ENCODE measurements around the gene PIPOX.
A peak's percentile ranks its signal among the peaks of the same experiment; 100 is the strongest.

Gene PIPOX

DNA sequence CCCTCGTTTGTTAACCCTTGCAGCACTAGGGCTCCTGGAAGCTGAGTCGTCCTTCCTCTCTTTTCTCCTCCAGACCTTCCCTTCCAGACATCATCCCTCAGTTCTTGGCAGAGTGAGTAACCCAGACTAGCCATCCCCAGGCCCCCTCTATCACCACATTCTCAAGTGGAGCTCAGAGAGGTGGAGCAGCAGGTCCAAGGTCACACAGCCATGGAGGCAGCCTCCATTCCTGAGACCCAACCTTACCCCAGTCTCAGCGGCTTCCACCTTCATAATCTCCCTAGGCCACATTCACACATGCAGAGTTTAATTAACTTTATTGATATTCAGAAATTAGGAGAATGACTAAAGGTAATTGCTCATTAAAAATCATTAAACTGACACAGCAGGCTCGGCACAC, 40.1 kb upstream of the PIPOX start:
- DNase-seq (ENCODE audit: low read depth in 2 of 2) = no peak
- TF ChIP-seq, protein P1, sequence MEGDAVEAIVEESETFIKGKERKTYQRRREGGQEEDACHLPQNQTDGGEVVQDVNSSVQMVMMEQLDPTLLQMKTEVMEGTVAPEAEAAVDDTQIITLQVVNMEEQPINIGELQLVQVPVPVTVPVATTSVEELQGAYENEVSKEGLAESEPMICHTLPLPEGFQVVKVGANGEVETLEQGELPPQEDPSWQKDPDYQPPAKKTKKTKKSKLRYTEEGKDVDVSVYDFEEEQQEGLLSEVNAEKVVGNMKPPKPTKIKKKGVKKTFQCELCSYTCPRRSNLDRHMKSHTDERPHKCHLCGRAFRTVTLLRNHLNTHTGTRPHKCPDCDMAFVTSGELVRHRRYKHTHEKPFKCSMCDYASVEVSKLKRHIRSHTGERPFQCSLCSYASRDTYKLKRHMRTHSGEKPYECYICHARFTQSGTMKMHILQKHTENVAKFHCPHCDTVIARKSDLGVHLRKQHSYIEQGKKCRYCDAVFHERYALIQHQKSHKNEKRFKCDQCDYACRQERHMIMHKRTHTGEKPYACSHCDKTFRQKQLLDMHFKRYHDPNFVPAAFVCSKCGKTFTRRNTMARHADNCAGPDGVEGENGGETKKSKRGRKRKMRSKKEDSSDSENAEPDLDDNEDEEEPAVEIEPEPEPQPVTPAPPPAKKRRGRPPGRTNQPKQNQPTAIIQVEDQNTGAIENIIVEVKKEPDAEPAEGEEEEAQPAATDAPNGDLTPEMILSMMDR (IDR thresholded peaks at IDR 0.05; ENCODE audit: low read depth, low read length) = no peak
- no peak overlapping the region for H3K4me3 ChIP-seq (replicated peaks in 1 of 2; ENCODE audit: low read depth in 2 of 2, low read length in 2 of 2)

DNA sequence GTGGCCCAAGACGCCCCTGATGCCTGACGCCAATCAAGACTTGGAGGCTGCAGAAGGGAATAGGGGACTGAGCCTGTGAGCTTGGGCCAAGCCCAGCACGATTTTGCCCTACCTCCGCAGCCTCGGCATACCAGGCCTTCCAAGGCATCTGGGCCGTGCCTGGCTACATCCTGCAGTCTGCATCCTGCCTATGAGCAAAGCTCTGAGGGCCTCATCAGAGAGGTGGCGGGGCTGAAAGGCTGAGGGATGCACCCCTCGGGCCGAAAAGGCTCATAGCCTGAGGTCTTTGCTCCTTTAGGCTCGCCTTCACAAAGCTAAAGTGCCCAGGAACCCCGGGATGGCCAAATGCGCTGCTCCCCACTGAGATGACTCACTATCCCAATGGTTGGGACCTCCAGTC, 39.7 kb upstream of the PIPOX start:
- H3K4me3 ChIP-seq (replicated peaks in 1 of 2; ENCODE audit: low read depth in 2 of 2, low read length in 2 of 2) = no peak overlapping the region
- DNase-seq (ENCODE audit: low read depth in 2 of 2) = no peak
- TF ChIP-seq, protein P1 (IDR thresholded peaks at IDR 0.05; ENCODE audit: low read depth, low read length) = no peak

DNA sequence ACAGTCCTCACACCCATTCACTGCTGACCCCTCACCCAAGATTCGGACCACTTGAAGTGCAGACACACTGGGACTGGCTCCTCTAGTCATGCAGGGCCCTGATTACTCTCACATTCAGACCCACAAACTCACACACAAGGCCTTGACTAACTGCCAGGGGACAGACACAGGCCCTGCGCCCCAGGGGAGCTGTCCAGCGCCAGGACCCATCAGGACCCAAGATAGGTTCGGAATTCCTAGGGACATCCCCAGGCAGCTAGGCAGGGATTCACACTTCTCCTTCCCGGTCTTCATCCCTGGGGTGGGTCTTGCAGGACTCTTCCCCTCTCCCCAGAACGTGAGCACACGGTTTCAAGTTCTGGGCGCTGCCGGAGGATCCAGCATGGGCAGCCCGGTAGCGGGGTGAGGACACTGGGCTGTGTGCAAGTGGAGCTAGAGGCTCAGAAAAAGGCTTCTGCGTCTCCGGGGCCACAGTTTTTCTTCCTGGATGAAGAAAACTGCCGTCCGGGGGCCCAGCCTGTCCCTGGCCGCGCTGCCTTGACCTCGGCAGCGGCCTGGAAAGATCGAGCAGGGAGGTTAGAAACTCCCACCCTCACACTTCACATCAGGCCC, 38.8 kb upstream of the PIPOX start:
- H3K4me3 ChIP-seq (replicated peaks in 1 of 2; ENCODE audit: low read depth in 2 of 2, low read length in 2 of 2) = no peak overlapping the region

DNA sequence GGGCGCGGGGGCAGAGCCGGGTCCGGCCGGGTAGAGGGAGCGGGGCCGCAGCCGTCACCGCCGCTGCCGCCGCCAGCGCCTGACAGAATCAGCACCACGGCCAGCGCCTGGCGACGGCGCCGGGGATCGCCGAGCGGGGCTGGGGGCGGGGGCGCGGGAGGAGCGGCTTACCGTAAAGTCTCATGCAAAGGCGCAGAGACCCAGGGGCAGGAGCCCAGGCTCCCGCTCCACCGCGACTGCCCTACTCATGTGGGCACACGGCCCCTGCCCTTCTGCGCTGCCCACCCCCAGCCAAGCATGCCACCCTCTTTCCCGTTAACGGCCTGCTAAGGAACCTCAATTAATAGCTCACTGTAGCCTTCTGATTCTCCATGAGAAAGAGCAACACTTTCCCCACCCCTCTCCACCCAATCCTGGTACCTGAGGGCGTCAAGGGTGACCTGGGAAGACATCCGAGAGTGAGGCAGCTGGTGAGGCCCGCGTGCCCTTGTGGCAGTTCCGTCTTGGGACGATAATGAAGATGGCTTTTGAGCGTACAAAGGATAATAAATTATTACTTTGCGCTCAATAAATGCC, 36.9 kb upstream of the PIPOX start, which contains the start of gene SEZ6:
Gene SEZ6, minus strand, starts transcription at position 98 of the 576 bp plus-strand sequence. CDS start 164 bp downstream, outside the sequence.
- H3K4me3 ChIP-seq (replicated peaks in 1 of 2; ENCODE audit: low read depth in 2 of 2, low read length in 2 of 2) = no peak within 1 kb of the TSS
- DNase-seq (ENCODE audit: low read depth in 2 of 2) = peak; percentile 51 to 70

More for the DNA sequence above, 38.8 kb upstream of the PIPOX start:
- peak; percentile 9 to 26 for DNase-seq (ENCODE audit: low read depth in 2 of 2)
- TF ChIP-seq, protein P1 (IDR thresholded peaks at IDR 0.05; ENCODE audit: low read depth, low read length) = no peak

DNA sequence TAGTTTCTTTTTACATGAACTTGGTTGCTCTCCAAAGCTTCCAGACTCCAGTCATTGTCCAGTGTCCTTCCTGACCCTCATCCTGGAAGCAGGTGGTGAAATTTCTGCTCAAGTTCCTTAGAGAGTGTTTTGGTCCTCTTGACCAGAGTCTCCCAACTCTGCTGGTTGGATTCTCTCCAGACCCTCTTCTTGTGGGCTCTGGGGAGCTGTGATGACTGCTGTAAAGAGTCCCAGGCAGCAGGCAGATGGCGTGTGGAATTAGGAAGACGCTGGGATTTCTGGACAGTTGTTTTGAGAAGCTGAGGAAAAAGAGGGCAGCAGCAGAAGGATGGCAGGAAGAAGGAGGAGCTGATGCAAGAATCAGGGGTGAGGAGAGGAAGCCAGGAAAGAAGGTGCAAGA, 35.5 kb upstream of the PIPOX start:
- TF ChIP-seq, protein P1 (IDR thresholded peaks at IDR 0.05; ENCODE audit: low read depth, low read length) = no peak
- no peak overlapping the region for H3K4me3 ChIP-seq (replicated peaks in 1 of 2; ENCODE audit: low read depth in 2 of 2, low read length in 2 of 2)
- no peak for DNase-seq (ENCODE audit: low read depth in 2 of 2)

More for the DNA sequence above, 36.9 kb upstream of the PIPOX start, which contains the start of gene SEZ6:
- TF ChIP-seq, protein P1 (IDR thresholded peaks at IDR 0.05; ENCODE audit: low read depth, low read length) = no peak

DNA sequence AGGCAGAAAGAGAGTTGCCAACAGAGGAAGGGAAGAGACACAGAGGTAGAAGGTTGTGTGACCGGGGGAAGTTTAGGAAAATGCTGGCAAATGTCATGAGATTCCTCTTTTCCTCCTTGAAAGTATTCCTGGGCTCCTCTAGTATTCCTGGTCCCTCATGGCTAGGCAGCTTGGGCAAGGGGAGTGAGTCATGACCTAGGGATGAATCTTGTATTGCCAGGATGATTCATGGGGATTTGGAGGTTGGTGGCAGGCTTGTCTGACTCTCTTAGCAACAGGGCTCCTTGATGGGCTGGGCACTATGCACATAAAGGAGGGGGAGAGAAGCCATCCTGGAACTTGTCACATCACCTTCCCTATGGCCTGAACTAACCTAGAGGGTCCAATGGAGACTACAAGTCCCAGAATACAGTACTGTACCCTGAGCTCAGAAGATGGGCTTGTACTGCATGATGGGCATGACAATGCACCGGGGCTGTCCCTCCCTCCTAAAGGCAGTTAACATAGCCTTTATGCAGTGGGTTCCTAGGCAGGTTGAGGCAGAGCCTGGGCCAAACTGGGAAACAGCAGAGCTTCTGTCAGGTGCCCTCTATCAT, 35.0 kb upstream of the PIPOX start:
- DNase-seq (ENCODE audit: low read depth in 2 of 2) = peak; percentile 29 to 41
- TF ChIP-seq, protein P1 (IDR thresholded peaks at IDR 0.05; ENCODE audit: low read depth, low read length) = no peak
- no peak overlapping the region for H3K4me3 ChIP-seq (replicated peaks in 1 of 2; ENCODE audit: low read depth in 2 of 2, low read length in 2 of 2)

Data from cardiac fibroblast (primary cell).